CD8-positive, alpha-beta memory T cell (primary cell): ENCODE measurements around the gene MAP3K14. TPM values are rescaled to one million over a fixed set of nuclear protein-coding genes. Genes with fewer than 3 reads are reported as not detected.

Source experiments
- CTCF ChIA-PET: fragments of 350-600 bp; sonication (Branson Sonifier 250); formaldehyde crosslinking; loops from one replicate; lab custom pipeline; 2021; ENCODE audit warnings: antibody characterized with exemption; lab: Charles Lee
- POLR2A ChIA-PET: fragments of 350-600 bp; sonication (Branson Sonifier 250); formaldehyde crosslinking; loops from one replicate; lab custom pipeline; 2021; ENCODE audit warnings: antibody characterized with exemption; lab: Charles Lee
- DNase-seq, 5 donors: peaks; one replicate each; pipeline versions ENCODE4 v3.0.0 to v3.0.0-alpha.2; 2020 to 2022; ENCODE audit warnings: mixed read lengths in 1 of 5
- H3K27ac ChIP-seq: one replicate; pipeline ENCODE4 v1.7.0; 2013; ENCODE audit warnings: low read depth, mild to moderate bottlenecking, low read length, moderate library complexity
- H3K27me3 ChIP-seq: 2 replicates; pipeline ENCODE4 v1.7.0; 2013; ENCODE audit warnings: low read length, mild to moderate bottlenecking; ENCODE audit not compliant: insufficient read depth, poor library complexity, severe bottlenecking
- H3K36me3 ChIP-seq: 2 replicates; pipeline ENCODE4 v1.7.0; 2013; ENCODE audit warnings: mild to moderate bottlenecking, low read length, moderate library complexity; ENCODE audit not compliant: insufficient read depth
- H3K4me1 ChIP-seq: 2 replicates; pipeline ENCODE4 v1.7.0; 2013; ENCODE audit warnings: mild to moderate bottlenecking, low read length, moderate library complexity; ENCODE audit not compliant: insufficient read depth
- H3K4me3 ChIP-seq: 2 replicates; pipeline ENCODE4 v1.7.0; 2013; ENCODE audit warnings: mild to moderate bottlenecking, low read length
- H3K9me3 ChIP-seq: 2 replicates; pipeline ENCODE4 v1.7.0; 2013; ENCODE audit warnings: mild to moderate bottlenecking, low read length
- H3K27ac Mint-ChIP-seq, 8 donors: one replicate each; pipeline ENCODE4 v1.8.0; 2020 to 2021; ENCODE audit warnings: mixed read lengths in 8 of 8, mild to moderate bottlenecking in 6 of 8, inconsistent platforms in 3 of 8, moderate library complexity in 3 of 8
- H3K27me3 Mint-ChIP-seq, 2 donors: one replicate each; pipeline ENCODE4 v1.8.0; 2020 to 2021; ENCODE audit warnings: mixed read lengths in 2 of 2, mild to moderate bottlenecking in 1 of 2, moderate library complexity in 1 of 2
- H3K36me3 Mint-ChIP-seq, 3 donors: one replicate each; pipeline ENCODE4 v1.8.0; 2020 to 2021; ENCODE audit warnings: mixed read lengths in 3 of 3, inconsistent platforms in 1 of 3, mild to moderate bottlenecking in 1 of 3
- H3K4me1 Mint-ChIP-seq, 3 donors: one replicate each; pipeline ENCODE4 v1.8.0; 2020 to 2021; ENCODE audit warnings: mixed read lengths in 3 of 3, inconsistent platforms in 1 of 3, mild to moderate bottlenecking in 1 of 3
- H3K4me3 Mint-ChIP-seq, 7 donors: one replicate each; pipeline ENCODE4 v1.8.0; 2020 to 2021; ENCODE audit warnings: mixed read lengths in 7 of 7, mild to moderate bottlenecking in 6 of 7, moderate library complexity in 4 of 7, inconsistent platforms in 2 of 7
- H3K9me3 Mint-ChIP-seq, 5 donors: one replicate each; pipeline ENCODE4 v1.8.0; 2020 to 2022; ENCODE audit warnings: mixed read lengths in 5 of 5, mild to moderate bottlenecking in 3 of 5, moderate library complexity in 2 of 5, inconsistent platforms in 1 of 5
- polyA plus RNA-seq: library from polyadenylated mRNA; unstranded; fragments of 300-500 nt; fragmentation: Illumina TruSeq; gene quantifications from one replicate; pipeline ENCODE4 v1.2.3, GENCODE V29; 2021
- total RNA-seq, 2 experiments: library from RNA; stranded (reverse); gene quantifications; one replicate each; pipeline ENCODE4 v1.2.3, GENCODE V29; 2021

MAP3K14 gene
- total and polyA plus RNA-seq, 3 experiments from 2014 or later, result 9.0 to 62.4 (median 60.2) TPM

DNA sequence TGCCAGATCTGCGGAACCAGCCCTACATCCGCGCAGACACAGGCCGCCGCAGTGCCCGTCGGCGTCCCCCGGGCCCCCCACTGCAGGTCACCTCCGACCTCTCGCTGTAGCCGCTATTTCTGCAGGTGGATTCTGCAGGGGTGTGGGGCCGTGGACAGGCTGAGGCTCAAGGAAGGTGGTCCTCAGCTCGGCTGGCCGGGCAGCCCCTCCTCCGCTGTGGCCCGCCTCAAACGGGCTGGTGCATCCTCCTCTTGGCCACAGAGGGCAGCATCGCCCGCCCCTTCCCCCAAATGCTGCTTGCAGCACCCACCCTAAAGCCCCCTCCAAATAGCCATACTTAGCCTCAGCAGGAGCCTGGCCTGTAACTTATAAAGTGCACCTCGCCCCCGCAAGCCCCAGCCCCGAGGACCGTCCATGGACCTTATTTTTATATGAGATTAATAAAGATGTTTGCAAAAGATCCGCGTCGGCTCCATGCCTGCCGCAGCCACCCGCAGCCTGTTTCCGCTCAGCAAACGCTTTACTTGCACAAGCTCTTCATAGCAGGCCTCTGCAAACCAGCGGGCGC is 69.9 kb downstream of the MAP3K14 start:
- Histone ChIP-seq H3K4me1 (peaks cover 49% of the 10 kb centered on the region), H3K36me3 (peaks cover 46% of the 10 kb centered on the region), H3K4me3 (peak overlapping the region; percentile 51), H3K27me3 (no peaks in the 10 kb centered on the region), H3K27ac (peak overlapping the region; percentile 90), H3K9me3 (no peaks in the 10 kb centered on the region)
- peak in 1 of 5 donors; percentile 89 for DNase-seq
- ChIA-PET POLR2A (interaction anchor here (0.7 to 10.2 kb wide), 7 partner anchors 10 to 163 kb away, joined by 3 to 189 read pairs (median 7); partner anchors contain the start of genes FMNL1, HEXIM2 and MAP3K14), CTCF (interaction anchor here (0.7 to 5.6 kb wide), 12 partner anchors 11 to 134 kb away, joined by 3 to 74 read pairs (median 8); partner anchors contain the start of genes ACBD4 and FMNL1)
- no peaks in the 10 kb centered on the region for H3K9me3 Mint-ChIP-seq
- no peaks in the 10 kb centered on the region for H3K27me3 Mint-ChIP-seq
- H3K36me3 Mint-ChIP-seq, result peaks cover 4 to 77% (median 5%) of the 10 kb centered on the region in 3 donors
- H3K4me1 Mint-ChIP-seq, result peaks cover 31 to 69% (median 34%) of the 10 kb centered on the region in 3 donors
- H3K27ac Mint-ChIP-seq, result peak overlapping the region; percentile 93 to 100 (median 97)
- peak overlapping the region; percentile 85 to 94 (median 88) for H3K4me3 Mint-ChIP-seq

DNA sequence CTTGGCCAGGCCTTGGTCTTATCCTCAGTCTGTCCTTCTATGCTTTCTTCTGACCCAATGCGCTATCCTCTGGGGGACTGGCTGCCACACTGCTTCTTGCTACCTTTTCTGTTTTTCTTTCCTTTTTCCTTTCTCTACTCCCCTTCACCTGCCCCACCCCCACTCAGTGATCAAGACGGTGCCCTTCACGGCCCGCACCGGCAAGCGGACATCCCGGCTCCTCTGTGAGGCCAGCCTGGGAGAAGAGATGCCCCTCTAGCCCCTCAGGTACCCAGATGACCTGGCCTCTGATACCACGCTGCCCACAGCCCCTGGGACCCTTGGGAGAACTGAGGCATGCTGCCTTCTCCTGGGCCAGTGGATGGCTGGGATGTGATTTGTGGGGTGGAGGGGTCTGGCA is 70.5 kb downstream of the MAP3K14 start:
- DNase-seq, result no peak
- peak overlapping the region; percentile 51 for H3K4me3 ChIP-seq
- ChIA-PET CTCF (interaction anchor here (1.3 to 5.6 kb wide), 7 partner anchors 11 to 85 kb away, joined by 3 to 74 read pairs (median 19); partner anchors contain the start of genes FMNL1 and HEXIM2), POLR2A (interaction anchor here (1.3 to 10.2 kb wide), 2 partner anchors 22 to 31 kb away, joined by 3 to 189 read pairs; partner anchors contain the start of gene FMNL1)
- peaks cover 47% of the 10 kb centered on the region for H3K36me3 ChIP-seq
- Mint-ChIP-seq H3K9me3 (no peaks in the 10 kb centered on the region), H3K27me3 (no peaks in the 10 kb centered on the region), H3K36me3 (peaks cover 4 to 74% (median 4%) of the 10 kb centered on the region in 3 donors), H3K4me3 (peak overlapping the region; percentile 56 to 88 (median 64)), H3K27ac (peak overlapping the region; percentile 93 to 100 (median 97)), H3K4me1 (peaks cover 31 to 67% (median 32%) of the 10 kb centered on the region in 3 donors)
- H3K9me3 ChIP-seq, result no peaks in the 10 kb centered on the region
- H3K4me1 ChIP-seq, result peaks cover 47% of the 10 kb centered on the region
- peak overlapping the region; percentile 90 for H3K27ac ChIP-seq
- H3K27me3 ChIP-seq, result no peaks in the 10 kb centered on the region

DNA sequence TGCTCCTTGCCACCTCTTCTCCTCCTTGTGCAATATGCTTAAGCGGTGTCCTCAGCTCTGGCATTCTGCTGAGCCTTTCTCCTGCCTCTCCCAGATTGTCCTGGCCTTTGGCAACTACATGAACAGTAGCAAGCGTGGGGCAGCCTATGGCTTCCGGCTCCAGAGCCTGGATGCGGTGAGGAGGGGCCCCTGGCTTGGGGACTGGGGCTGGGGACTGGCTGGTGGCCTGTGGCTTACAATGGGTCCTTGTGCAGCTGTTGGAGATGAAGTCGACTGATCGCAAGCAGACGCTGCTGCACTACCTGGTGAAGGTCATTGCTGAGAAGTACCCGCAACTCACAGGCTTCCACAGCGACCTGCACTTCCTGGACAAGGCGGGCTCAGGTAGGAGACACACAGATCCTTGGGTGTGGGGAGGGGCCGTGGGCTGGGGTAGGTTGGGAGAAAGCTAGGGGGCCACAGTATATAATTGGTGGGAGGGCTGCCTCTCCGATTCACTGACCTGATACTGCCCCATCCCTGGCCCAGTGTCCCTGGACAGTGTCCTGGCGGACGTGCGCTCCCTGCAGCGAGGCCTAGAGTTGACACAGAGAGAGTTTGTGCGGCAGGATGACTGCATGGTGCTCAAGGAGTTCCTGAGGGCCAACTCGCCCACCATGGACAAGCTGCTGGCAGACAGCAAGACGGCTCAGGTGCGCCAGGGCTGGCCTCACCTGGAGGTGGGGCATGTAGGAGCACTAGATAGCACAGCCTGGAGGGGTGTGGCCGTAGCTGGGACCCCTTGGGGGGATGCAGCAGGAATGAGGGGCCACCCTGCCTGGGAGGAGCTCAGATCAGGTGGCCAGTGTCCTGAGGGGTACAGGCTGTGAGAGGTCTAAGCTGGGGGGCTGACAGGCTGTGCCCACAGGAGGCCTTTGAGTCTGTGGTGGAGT is 71.8 kb downstream of the MAP3K14 start:
- Histone ChIP-seq H3K36me3 (peaks cover 58% of the 10 kb centered on the region), H3K27ac (no peak overlapping the region), H3K4me3 (no peak overlapping the region), H3K27me3 (no peaks in the 10 kb centered on the region), H3K4me1 (peaks cover 35% of the 10 kb centered on the region), H3K9me3 (no peaks in the 10 kb centered on the region)
- ChIA-PET CTCF (interaction anchor here (0.9 to 5.6 kb wide), 5 partner anchors 10 to 109 kb away, joined by 3 to 74 read pairs (median 5); partner anchors contain the start of genes ACBD4, FMNL1 and HEXIM2), POLR2A (interaction anchor here (0.8 to 10.2 kb wide), 2 partner anchors 20 to 72 kb away, joined by 3 to 189 read pairs; partner anchors contain the start of genes FMNL1 and MAP3K14)
- Mint-ChIP-seq H3K27me3 (no peaks in the 10 kb centered on the region), H3K27ac (peak overlapping the region in 7 of 8 donors; percentile 29 to 100 (median 74)), H3K9me3 (no peaks in the 10 kb centered on the region), H3K4me1 (peaks cover 28 to 61% (median 29%) of the 10 kb centered on the region in 3 donors), H3K4me3 (peak overlapping the region in 1 of 7 donors; percentile 24), H3K36me3 (peaks cover 4 to 81% (median 4%) of the 10 kb centered on the region in 3 donors)
- no peak for DNase-seq

DNA sequence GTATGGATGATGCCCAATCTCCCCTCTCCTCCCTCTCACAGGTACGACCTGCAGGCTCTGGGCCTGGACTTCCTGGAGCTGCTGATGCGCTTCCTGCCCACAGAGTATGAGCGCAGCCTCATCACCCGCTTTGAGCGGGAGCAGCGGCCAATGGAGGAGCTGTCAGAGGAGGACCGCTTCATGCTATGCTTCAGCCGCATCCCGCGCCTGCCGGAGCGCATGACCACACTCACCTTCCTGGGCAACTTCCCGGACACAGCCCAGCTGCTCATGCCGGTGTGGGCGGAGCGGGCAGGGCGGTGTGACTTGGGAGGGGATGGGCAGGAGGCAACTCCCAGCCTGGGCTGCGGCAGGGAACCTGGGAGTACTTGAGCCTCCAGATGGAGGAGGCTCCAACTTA is 73.1 kb downstream of the MAP3K14 start:
- H3K4me1 Mint-ChIP-seq, result peaks cover 24 to 55% (median 30%) of the 10 kb centered on the region in 3 donors
- H3K4me3 ChIP-seq, result no peak overlapping the region
- peaks cover 65% of the 10 kb centered on the region for H3K36me3 ChIP-seq

DNA sequence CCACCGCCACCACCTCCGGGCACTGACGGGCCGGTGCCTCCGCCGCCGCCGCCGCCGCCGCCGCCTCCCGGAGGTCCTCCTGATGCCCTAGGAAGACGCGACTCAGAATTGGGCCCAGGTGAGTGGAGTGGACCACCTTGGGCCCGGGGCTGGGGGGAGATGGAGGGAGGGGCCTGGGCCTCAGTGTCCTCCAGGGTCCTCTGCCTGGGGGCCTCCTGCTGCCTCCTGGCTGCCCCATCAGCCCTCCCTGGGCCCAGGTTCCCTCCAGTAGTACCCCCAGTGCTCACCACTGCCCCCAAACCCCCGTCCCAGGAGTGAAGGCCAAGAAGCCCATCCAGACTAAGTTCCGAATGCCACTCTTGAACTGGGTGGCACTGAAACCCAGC is 74.8 kb downstream of the MAP3K14 start:
- no peaks in the 10 kb centered on the region for H3K9me3 Mint-ChIP-seq
- H3K27ac ChIP-seq, result no peak overlapping the region
- peak overlapping the region in 1 of 7 donors; percentile 66 for H3K4me3 Mint-ChIP-seq
- H3K9me3 ChIP-seq, result no peaks in the 10 kb centered on the region
- CTCF ChIA-PET, result interaction anchor here (1.2 to 1.9 kb wide), 3 partner anchors 10 to 107 kb away, joined by 4 to 8 read pairs (median 5); partner anchors contain the start of gene ACBD4
- POLR2A ChIA-PET, result interaction anchor here (1.1 to 10.2 kb wide), 2 partner anchors 18 to 75 kb away, joined by 4 to 189 read pairs; partner anchors contain the start of genes FMNL1 and MAP3K14
- H3K27me3 ChIP-seq, result no peaks in the 10 kb centered on the region
- H3K4me1 ChIP-seq, result peaks cover 13% of the 10 kb centered on the region
- H3K4me3 ChIP-seq, result no peak overlapping the region
- no peak for DNase-seq
- peaks cover 26 to 50% (median 29%) of the 10 kb centered on the region in 3 donors for H3K4me1 Mint-ChIP-seq
- peak overlapping the region in 3 of 8 donors; percentile 52 to 75 (median 61) for H3K27ac Mint-ChIP-seq
- H3K36me3 Mint-ChIP-seq, result peaks cover 13 to 92% (median 20%) of the 10 kb centered on the region in 3 donors
- peaks cover 82% of the 10 kb centered on the region for H3K36me3 ChIP-seq
- H3K27me3 Mint-ChIP-seq, result no peaks in the 10 kb centered on the region

More for the DNA sequence above, 73.1 kb downstream of the MAP3K14 start:
- DNase-seq, result no peak
- Histone ChIP-seq H3K4me1 (peaks cover 23% of the 10 kb centered on the region), H3K27ac (no peak overlapping the region), H3K27me3 (no peaks in the 10 kb centered on the region), H3K9me3 (no peaks in the 10 kb centered on the region)
- CTCF ChIA-PET, result interaction anchor here (5.6 kb wide), 1 partner anchor 15 kb away, joined by 74 read pairs; no protein-coding TSS in a partner anchor
- H3K4me3 Mint-ChIP-seq, result no peak overlapping the region
- H3K27ac Mint-ChIP-seq, result peak overlapping the region in 3 of 8 donors; percentile 67 to 81 (median 75)
- no peaks in the 10 kb centered on the region for H3K27me3 Mint-ChIP-seq
- POLR2A ChIA-PET, result interaction anchor here (0.9 to 10.2 kb wide), 2 partner anchors 19 to 39 kb away, joined by 3 to 189 read pairs; partner anchors contain the start of gene FMNL1
- H3K9me3 Mint-ChIP-seq, result no peaks in the 10 kb centered on the region
- peaks cover 9 to 87% (median 10%) of the 10 kb centered on the region in 3 donors for H3K36me3 Mint-ChIP-seq

DNA sequence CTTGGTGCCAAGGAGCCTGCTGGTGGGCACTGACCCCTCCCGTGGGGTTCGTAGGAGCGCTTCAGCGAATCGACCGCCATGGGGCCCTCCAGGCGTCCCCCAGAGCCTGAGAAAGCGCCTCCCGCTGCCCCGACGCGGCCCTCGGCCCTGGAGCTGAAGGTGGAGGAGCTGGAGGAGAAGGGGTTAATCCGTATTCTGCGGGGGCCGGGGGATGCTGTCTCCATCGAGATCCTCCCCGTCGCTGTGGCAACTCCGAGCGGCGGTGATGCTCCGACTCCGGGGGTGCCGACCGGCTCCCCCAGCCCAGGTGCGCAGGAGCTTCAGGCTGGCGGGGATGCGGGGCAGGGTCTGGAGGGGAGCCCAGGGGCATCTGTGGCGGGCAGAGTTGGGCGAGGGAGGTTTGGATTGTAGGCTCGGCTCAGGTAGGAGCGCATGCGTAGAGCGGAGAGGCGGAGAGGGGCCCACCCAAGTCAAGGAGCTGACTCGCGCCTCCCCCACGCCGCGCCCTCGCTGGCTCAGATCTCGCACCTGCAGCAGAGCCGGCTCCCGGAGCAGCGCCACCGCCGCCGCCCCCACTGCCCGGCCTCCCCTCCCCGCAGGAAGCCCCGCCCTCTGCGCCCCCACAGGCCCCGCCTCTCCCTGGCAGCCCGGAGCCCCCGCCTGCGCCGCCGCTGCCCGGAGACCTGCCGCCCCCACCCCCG is 75.3 kb downstream of the MAP3K14 start:
- Mint-ChIP-seq H3K4me3 (no peak overlapping the region), H3K27ac (no peak overlapping the region), H3K27me3 (no peaks in the 10 kb centered on the region), H3K36me3 (peaks cover 11 to 90% (median 20%) of the 10 kb centered on the region in 3 donors), H3K4me1 (peaks cover 22 to 44% (median 24%) of the 10 kb centered on the region in 3 donors), H3K9me3 (no peaks in the 10 kb centered on the region)
- no peaks in the 10 kb centered on the region for H3K27me3 ChIP-seq
- CTCF ChIA-PET, result interaction anchor here (1.4 to 1.9 kb wide), 2 partner anchors 23 to 106 kb away, joined by 5 to 8 read pairs; partner anchors contain the start of gene ACBD4
- H3K4me3 ChIP-seq, result no peak overlapping the region
- peaks cover 8% of the 10 kb centered on the region for H3K4me1 ChIP-seq
- peaks cover 82% of the 10 kb centered on the region for H3K36me3 ChIP-seq
- POLR2A ChIA-PET, result interaction anchor here (10.2 kb wide), 1 partner anchor 17 kb away, joined by 189 read pairs; the partner anchor contains the start of gene FMNL1
- no peak overlapping the region for H3K27ac ChIP-seq
- no peaks in the 10 kb centered on the region for H3K9me3 ChIP-seq
- no peak for DNase-seq
